Middle frontal gyrus (tissue), 1 donor: ENCODE data around the gene CFAP107.
A peak's percentile ranks its signal among the peaks of the same experiment; 100 is the strongest.
"Not testable (repeated sequence)": the region's sequence is repeated elsewhere in the genome, so short reads cannot be mapped to it uniquely, and the experiment has no call there.

Experiments used
- DNase-seq: peaks from one replicate; pipeline ENCODE4 v3.0.0-alpha.2; 2015; ENCODE audit warnings: low spot score; ENCODE audit errors: extremely low spot score

The CFAP107 gene

DNA sequence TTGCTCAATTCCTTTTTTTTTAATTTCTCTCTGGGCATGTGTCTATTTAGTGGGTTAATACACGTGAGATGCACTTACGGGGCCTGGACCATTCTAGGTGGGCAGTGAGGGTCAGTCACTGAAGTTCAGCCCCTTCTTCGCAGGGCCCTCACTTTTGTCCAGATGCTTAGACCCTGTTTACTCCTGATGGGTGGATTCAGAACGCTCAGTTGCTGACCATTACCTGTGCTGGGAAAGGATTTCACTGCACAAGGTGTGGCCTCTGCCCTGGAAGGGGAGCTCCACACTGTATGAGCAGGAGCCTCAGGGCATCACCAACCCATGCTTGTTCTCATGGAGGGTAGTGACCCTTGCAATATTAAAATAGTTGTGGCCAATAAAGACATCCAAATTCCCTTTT, 32.1 kb downstream of the CFAP107 start:
- DNase-seq, result no peak

DNA sequence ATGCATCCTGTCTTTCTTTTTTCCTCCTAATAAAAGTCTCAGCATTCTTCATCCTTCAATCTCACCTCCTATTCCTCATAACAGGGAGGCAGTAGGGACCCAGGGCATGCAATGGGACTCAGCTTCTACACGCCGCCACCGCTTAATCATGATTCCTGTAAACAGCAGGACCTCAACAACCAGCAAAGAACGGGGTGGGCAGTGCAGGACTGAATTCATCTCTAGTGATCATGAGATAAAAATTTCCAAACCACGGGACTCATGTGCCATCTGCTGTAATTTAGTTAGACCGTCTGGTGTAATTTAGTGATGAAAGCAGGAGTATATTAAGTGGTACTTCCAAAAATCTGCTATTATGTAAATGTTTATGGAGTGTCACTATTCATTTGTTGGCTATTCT, 32.9 kb downstream of the CFAP107 start:
- no peak for DNase-seq

DNA sequence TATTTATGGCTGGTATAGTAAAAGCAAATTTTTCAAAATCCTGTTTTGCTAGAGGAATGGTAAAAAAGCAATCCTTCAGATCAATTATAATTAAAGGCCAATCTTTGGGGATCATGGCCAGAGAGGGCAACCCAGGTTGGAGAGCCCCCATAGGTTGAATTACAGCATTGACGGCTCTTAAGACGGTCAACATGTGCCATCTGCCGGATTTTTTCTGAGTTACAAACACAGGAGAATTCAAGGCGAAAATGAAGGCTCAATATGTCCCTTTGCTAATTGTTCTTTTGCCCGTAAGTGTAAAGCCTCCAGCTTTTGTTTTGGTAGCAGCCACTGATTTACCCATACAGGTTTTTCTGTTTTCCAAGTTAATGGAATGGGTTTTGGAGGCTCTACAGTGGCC, 35.5 kb downstream of the CFAP107 start:
- not testable (repeated sequence) for DNase-seq

DNA sequence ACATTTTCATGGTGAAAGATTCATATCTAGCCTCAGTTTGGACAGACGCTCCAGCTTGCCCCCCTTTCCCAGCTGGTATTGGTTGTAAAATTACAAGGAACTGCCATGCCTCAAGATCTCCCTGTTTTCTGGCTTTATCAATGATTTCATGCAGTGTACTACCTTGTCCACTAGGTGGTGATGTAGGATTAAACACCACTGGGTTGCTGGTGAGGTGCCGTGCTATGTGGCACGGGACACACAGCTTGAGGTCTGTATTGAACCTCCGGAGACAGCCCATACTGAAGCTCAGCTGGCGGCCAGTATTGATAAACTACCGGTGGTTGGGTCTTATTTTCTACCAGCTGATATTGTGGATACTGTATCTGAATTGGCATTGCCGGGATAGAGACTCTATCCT, 37.8 kb downstream of the CFAP107 start:
- not testable (repeated sequence) for DNase-seq

DNA sequence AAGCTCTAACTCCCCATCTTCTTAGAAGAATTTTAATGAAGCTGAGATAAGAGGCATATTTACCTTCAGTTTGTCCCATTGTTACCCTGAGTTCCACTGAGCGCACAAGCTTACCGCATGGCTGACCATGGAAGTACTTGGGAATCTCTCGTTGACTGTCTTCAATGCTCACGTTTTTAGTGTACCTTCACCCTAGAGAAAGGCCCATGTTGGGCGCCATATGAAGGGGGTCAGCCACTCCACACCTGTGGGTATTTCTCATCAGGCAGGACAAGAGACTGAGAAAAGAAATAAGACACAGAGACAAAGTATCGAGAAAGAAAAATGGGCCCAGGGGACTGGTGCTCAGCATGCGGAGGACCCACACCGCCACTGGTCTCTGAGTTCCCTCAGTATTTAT, 38.7 kb downstream of the CFAP107 start:
- not testable (repeated sequence) for DNase-seq

DNA sequence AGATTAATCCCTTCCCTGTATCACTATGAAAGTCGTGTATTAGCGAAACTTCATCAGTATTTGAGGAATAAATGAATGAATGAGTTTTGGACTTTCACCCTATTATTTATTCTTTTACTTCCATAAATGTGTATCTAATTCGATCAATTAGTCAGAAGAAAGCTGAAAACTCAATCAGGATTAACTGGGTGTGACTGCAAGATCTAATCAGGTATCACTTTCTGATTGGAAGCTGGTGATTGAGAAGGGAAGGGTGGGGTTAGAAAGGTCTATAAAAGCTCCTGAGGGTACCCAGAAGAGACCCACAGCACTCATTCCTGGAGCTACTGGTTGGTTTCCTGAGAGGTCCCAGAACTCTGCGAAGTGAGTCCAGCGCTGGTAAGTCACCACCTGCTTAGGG, 45.1 kb downstream of the CFAP107 start, which contains the start of gene PRAMEF1:
PRAMEF1 (plus strand) TSS at position 301 of the 400 bp plus-strand sequence. CDS start 1,831 bp downstream, outside the sequence.
- DNase-seq, result not testable (repeated sequence)

DNA sequence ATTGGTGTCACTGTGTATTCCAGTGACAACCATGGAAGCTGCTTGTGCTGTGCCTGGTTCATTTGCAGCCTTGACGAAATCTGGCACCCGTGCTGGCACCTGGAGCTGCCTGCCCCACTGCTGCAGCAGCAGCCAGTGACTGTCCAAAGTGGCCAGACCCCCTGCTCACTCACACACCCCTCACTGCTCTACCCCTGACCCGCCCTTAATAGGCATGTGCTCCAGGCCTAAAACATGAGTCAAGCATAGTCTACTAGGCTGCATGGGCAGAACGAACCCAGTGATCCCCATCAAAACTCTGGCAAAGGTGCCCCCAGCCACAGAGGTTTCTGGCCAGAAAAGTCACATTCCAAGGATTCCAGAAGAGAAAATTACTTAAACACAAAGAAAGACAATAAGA, 52.9 kb downstream of the CFAP107 start:
- DNase-seq, result no peak

DNA sequence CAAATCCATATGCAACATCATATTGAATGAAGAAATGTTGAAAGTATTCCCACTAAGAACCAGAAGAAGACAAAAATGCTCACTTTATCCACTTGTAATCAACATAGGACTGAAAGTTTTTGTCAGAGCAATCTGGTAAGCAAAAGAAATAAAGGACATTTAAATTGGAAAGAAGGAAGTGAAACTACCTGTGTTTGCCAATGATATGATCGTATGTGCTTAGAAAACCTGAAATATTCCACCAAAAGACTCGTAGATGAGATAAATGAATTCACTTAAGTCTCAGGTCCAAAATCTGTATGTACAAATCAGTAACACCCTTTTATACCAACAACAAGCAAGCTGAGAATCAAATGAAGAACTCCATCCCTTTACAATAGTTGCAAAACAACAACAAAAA, 53.7 kb downstream of the CFAP107 start:
- no peak for DNase-seq

DNA sequence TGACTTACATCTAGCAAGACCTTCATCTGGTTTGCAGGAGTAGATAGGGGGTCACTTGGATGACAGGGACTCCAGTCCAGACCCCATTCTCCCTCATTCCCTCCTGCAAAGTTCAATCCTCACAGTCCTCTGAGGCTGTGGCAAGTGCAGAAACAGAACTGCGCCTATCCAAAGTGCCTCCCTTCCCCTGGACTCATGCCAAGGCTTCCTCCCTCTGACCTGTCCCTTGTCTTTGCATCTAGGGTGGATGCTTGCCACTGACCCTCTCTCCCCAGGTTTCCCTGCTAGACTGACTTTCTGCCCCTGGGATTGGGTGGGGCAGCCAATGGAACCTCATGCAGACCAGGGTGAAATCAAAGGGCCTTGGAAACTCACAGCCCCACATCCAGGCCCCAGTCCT, 63.9 kb downstream of the CFAP107 start:
- DNase-seq, result no peak

DNA sequence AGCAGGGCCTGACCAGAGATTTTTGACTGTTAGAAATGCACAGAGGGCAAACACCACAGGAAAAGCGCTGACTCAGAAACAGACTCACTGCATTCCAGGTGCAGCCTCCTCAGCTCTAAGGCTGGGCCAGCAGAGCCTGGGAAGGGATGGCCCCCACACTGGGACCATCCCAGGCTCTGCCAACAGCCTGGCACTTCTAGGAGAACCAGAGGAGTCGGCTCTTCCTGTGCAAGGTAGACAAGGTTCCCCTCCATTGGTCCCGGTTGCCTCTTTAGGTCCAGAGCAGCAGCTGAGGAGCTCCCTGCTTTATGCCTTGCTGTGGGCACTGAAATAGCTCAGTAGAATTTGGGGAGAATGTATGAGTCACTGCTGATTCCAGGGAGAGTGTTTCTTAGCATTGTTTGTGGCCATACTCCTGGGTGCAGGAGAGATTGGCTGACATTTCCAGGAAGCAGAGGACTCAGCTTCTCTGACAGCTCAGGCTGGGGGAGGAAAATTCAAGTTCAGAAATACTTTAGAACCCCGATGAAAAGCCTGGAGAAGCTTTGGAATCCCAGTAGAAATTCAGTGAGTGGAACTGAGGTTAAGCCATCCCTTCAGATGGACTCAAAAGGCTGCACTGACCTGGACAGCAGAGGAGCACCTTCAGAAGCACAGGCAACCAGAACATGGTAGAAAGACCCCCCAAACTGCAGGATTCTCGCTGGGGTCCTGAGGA, 64.8 kb downstream of the CFAP107 start:
- DNase-seq, result peak; percentile 5

DNA sequence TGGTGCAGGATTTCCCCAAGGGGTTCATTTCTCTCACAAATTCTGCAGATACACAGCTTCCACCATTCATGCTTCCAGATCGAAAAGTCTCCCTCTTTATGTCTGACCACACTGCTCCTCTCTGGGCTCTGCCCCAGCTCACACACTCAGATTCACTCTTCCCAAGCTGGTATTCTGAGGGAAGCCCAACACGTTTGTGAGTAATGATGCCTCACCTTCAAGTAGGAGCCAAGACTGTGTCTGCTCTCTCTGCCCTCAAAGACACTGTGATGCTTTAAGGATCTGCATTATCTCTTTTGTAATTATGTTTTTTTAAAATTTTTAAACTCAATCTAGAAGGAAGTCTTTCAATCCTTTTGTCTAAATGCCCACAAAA, 65.4 kb downstream of the CFAP107 start:
- DNase-seq, result no peak
